Measurements from ENCODE around the gene LRP2.
"Not testable (repeated sequence)": the region's sequence is repeated elsewhere in the genome, so short reads cannot be mapped to it uniquely, and the experiment has no call there.

DNA sequence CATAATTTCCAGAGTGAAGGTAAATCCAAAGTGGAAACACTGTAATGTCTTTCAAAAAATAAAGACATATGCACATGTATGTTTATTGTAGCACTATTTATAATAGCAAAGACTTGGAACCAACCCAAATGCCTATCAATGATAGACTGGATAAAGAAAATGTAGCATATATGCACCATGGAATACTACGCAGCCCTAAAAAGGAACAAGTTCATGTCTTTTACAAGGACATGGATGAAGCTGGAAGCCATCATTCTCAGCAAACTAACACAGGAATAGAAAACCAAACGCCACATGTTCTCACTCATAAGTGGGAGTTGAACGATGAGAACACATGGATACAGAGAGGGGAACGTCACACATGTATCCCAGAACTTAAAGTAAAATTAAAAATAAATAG is 57.6 kb downstream of the LRP2 start:
- TF ChIP-seq, protein P1, sequence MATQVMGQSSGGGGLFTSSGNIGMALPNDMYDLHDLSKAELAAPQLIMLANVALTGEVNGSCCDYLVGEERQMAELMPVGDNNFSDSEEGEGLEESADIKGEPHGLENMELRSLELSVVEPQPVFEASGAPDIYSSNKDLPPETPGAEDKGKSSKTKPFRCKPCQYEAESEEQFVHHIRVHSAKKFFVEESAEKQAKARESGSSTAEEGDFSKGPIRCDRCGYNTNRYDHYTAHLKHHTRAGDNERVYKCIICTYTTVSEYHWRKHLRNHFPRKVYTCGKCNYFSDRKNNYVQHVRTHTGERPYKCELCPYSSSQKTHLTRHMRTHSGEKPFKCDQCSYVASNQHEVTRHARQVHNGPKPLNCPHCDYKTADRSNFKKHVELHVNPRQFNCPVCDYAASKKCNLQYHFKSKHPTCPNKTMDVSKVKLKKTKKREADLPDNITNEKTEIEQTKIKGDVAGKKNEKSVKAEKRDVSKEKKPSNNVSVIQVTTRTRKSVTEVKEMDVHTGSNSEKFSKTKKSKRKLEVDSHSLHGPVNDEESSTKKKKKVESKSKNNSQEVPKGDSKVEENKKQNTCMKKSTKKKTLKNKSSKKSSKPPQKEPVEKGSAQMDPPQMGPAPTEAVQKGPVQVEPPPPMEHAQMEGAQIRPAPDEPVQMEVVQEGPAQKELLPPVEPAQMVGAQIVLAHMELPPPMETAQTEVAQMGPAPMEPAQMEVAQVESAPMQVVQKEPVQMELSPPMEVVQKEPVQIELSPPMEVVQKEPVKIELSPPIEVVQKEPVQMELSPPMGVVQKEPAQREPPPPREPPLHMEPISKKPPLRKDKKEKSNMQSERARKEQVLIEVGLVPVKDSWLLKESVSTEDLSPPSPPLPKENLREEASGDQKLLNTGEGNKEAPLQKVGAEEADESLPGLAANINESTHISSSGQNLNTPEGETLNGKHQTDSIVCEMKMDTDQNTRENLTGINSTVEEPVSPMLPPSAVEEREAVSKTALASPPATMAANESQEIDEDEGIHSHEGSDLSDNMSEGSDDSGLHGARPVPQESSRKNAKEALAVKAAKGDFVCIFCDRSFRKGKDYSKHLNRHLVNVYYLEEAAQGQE (IDR thresholded peaks at IDR 0.05; ENCODE audit: unreplicated experiment) = not testable (repeated sequence)
- TF ChIP-seq, protein P2, sequence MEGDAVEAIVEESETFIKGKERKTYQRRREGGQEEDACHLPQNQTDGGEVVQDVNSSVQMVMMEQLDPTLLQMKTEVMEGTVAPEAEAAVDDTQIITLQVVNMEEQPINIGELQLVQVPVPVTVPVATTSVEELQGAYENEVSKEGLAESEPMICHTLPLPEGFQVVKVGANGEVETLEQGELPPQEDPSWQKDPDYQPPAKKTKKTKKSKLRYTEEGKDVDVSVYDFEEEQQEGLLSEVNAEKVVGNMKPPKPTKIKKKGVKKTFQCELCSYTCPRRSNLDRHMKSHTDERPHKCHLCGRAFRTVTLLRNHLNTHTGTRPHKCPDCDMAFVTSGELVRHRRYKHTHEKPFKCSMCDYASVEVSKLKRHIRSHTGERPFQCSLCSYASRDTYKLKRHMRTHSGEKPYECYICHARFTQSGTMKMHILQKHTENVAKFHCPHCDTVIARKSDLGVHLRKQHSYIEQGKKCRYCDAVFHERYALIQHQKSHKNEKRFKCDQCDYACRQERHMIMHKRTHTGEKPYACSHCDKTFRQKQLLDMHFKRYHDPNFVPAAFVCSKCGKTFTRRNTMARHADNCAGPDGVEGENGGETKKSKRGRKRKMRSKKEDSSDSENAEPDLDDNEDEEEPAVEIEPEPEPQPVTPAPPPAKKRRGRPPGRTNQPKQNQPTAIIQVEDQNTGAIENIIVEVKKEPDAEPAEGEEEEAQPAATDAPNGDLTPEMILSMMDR (conservative IDR thresholded peaks at IDR 0.05; ENCODE audit: low read depth in 2 of 2) = not testable (repeated sequence)
- not testable (repeated sequence) for TF ChIP-seq EZH2 (IDR thresholded peaks at IDR 0.05; ENCODE audit: low read depth, unreplicated experiment); CREB1 (CRISPR knock-in tag; IDR thresholded peaks at IDR 0.05; ENCODE audit: low read depth); EZH2phosphoT487 (IDR thresholded peaks at IDR 0.05; ENCODE audit: unreplicated experiment); POLR2AphosphoS5 (IDR thresholded peaks at IDR 0.05; ENCODE audit: low read depth); JUNB (IDR thresholded peaks at IDR 0.05; ENCODE audit: unreplicated experiment); ZNF114 (CRISPR knock-in tag; IDR thresholded peaks at IDR 0.05)
- TF ChIP-seq, protein P3, sequence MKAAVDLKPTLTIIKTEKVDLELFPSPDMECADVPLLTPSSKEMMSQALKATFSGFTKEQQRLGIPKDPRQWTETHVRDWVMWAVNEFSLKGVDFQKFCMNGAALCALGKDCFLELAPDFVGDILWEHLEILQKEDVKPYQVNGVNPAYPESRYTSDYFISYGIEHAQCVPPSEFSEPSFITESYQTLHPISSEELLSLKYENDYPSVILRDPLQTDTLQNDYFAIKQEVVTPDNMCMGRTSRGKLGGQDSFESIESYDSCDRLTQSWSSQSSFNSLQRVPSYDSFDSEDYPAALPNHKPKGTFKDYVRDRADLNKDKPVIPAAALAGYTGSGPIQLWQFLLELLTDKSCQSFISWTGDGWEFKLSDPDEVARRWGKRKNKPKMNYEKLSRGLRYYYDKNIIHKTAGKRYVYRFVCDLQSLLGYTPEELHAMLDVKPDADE (IDR thresholded peaks at IDR 0.05) = not testable (repeated sequence)

Data from GM23338 (cell line).